ENCODE results near the gene PNLIPRP2.

- TF ChIP-seq CTCF (IDR thresholded peaks at IDR 0.05; ENCODE audit: insufficient read depth, low read depth, low read length): no peak
- no peak for TF ChIP-seq EZH2 (IDR thresholded peaks at IDR 0.05; ENCODE audit: insufficient read depth, low read length)
Measured at GRCh38 chr10:116683821-116684220, 63.1 kb downstream of the PNLIPRP2 start.
